ENCODE data around the gene TMED9.
"Not testable (repeated sequence)": the region's sequence is repeated elsewhere in the genome, so short reads cannot be mapped to it uniquely, and the experiment has no call there.

TMED9 gene

DNA sequence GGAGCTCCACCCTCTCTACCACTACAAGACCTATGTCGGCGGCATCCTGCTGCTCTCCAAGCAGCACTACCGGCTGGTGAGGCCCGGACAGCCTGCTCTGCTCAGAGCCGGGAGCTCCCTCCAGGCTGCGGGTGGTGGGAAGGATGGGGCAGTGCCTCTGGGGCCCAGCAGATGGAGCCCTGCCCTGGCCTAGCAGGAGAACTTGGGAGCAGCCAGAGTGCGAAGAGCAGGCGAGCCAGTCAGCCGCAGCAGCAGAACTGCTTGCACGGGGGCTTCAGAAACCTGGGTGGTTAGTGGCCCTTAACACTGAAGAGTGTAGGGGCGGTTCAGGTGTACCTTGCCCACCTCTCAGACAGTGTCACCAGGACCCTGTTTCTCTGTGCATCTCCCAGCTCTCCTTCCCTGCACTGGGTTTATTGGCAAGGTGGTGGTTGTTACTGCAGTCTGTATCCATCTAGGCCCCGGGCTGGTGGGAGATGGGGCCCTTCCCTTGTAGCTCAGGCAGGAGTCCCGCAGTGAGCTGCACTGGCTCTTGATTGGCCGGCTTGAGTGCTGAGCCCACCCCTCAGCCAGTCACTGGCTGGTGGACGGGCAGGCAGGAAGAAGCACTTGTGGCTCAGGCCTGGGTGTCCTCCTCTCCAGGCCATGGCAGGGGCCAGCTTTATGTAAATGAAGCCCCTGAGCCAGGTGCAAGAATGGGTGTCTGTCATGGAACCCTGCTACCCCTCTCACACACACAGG, 15.6 kb downstream of the TMED9 start:
- DNase-seq, result peak; percentile 74

DNA sequence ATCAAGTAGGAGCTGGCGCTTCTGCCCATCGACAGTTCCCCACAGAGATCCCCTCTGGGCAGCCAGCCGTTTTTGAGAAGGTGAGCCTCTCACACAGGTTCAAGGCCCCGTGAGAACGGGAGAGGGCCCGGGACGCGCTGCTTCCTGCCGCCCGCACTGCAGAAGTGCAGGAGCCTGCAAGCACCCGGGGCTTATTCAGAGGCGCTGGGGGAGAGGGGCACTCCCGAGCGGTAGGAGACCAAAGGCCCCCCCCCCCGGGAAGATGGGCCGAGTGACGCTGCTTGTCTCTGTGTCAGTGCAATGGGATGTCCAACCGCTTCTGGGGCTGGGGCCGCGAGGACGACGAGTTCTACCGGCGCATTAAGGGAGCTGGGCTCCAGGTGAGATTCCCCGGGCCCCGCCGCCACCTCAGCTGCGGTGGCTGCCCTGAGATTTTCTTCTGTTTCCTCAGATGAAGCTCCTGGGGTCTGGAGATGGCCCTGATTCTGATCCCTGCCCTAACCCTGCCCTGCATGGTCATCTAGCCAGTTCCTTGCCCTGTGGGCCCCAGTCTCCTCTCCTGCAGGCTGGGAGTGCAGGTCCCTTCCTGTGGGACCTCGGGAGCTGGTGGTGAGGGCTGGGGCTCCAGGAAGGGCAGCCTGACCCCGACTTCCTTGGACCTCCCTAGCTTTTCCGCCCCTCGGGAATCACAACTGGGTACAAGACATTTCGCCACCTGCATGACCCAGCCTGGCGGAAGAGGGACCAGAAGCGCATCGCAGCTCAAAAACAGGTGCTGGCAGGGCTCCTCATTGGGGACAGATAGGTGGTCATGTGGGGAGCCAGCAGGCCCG, 16.5 kb downstream of the TMED9 start:
- DNase-seq, result no peak

DNA sequence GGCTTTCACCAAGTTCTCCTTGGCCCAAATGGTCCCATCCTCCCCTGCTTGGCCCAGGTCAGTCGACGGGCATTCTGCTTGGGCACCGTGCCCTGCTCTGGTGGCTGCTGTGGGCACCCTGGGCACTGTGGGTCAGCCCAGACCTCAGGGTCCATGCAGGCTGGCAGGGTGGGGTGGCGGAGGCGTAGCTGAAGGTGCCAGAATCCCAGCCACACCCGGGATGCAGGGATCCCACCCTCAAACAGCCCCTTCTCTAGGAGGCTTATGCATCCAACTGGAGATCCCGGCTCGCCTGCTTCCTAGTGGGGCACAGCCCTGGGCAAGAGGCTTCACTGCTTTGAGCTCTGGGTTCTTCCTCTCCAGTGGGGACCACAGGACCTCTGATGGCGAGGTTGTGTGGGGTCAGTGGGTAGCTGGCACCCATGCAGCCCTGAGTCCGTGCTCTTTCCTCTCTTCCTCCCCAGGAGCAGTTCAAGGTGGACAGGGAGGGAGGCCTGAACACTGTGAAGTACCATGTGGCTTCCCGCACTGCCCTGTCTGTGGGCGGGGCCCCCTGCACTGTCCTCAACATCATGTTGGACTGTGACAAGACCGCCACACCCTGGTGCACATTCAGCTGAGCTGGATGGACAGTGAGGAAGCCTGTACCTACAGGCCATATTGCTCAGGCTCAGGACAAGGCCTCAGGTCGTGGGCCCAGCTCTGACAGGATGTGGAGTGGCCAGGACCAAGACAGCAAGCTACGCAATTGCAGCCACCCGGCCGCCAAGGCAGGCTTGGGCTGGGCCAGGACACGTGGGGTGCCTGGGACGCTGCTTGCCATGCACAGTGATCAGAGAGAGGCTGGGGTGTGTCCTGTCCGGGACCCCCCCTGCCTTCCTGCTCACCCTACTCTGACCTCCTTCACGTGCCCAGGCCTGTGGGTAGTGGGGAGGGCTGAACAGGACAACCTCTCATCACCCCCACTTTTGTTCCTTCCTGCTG, 17.4 kb downstream of the TMED9 start:
- DNase-seq, result no peak

DNA sequence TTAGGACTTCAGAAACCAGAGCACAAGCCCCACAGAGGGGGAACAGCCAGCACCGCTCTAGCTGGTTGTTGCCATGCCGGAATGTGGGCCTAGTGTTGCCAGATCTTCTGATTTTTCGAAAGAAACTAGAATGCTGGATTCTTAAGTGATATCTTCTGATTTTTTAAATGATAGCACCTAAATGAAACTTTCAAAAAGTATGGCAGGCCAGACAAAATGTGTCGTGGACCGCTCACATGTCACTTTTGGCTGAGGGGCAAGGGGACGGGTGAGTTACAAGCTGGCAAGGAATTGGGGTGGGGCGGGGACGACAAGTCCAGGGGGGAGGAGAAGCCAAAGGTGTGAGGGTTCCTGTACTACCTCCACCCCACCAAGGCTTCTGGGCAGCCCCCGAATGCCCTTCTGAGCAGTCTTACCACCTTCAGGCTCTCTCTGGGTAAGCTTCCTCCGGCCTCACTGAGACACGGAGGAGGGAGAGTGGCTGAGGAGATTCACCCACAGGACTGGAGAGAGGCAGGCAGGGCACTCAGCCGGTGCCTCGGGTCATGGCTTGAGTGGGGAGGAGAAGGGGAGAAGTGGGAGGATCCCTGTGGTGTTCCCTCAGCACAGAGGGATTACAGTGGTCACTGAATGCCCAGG, 18.2 kb downstream of the TMED9 start:
- DNase-seq, result no peak

DNA sequence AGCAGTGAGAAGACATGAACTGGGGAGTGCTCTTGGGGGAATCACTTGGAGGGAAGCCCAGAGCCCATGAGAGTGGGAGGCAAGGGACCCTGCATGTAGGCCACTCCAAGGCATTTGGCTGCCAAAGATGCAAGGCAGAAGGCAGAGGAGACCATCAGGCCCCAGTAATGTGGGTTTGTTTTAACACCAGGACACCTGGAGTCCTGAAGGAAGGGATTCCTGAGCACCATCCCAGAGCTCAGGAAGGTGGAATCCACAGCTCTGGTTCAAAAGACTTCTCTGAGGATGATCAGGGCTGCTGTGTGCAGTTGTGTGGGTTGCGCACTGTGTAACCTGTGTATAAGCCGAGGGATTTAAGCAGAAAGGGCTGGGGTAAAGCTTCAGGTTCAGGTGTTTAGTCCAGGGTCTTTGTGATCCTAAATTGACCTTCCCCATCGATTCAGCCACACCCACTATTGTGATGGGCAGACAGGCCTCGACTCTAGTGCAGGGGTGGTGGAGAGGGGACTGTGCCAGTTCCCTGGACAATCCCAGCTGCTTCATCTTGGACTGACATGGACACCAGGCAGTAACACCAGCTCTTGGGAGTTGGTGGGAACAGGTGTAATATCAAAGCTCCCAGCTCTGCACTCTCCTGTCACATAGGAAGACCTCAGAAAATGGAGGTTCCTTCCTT, 18.9 kb downstream of the TMED9 start:
- DNase-seq, result no peak

DNA sequence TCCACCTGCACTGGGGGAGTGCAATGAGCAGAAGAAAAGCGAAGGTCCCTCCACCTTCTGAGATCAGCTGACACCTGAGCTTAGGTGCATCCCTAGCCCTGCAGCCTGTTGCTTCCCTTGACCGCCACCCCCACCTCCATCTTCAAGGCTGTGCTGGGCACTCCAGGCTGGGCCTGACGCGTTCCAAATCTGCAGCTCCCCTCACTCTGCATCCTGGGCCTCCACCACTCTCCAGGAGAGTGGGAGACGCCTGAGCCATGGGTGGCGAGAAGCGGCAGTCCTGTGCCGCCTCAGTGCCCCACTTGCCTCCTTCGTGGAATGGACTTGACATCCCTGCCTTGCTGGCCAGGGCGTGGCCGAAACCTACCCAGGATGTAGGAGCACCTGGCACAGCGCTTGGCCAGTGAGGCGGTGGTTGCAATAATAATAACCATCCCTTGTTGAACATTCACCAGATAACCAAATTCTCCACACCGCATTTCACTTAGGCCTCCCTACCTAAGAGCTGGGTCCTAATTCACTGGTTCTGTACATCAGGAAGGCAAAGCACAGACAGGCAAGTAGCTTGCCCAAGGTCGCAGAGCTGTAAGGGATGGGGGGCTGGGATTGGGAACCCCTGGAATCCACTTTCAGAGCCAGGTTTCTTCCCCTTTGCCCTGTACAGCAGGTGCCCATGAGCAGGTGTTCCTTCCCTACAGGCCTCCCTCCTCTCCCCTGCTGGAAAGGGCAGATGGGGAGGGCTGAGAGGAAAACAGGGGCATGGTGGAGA, 19.6 kb downstream of the TMED9 start:
- DNase-seq, result no peak

DNA sequence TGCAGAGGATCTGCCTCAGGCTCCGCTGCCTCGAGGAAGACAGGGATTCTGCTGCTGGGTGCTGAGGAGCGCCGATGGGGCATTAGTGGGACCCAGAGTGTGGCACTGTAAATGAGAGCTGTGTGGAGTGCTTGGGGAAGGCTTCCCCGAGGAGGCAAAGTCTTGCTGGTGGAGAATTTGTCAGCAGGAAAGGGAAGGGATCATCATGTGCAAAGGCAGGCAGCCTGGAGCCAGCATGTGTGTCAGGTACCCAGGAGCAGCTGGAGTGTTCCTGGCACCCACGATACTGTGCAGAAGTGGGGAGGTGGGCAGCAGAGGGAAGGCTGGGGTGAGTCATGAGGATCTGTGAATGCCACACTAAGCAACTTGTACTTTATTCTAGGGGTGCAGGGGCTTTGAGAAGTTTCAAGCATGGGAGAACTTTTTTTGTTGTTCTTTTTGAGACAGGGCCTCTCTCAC, 20.2 kb downstream of the TMED9 start:
- no peak for DNase-seq

DNA sequence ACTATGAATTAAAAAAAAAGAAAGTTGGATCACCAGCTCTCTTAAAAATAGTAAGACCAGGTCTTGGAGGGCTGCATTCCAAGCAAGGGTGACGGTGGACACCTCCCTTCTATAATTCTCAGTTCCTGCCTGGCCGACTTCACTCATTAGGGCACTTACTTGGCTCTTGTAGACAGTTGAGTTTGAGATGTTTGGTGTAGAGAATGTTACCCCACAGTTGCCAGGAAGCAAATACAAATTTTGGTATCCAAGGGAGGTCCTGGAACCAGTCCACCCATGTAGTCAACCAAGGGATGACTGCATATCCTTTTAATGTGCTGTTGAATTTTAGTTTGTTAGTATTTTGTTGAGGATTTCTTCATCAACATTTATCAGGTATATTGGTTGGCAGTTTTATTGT, 28.6 kb downstream of the TMED9 start:
- no peak for DNase-seq

DNA sequence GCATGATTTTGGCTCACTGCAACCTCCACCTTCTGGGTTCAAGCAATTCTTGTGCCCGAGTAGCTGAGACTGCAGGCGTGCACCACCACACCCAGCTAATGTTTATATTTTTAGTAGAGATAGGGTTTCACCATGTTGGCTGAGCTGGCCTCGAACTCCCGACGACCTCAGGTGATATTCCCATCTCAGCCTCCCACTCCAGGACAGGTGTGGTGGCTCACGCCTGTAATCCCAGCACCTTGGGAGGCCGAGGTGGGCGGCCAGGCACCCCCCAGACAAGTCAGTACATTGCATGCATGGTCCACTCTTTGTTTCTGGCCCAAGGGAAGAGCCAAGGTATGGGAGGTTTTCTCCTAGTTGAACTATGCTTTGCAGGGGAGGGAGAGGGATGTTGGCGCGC, 32.2 kb downstream of the TMED9 start:
- not testable (repeated sequence) for DNase-seq

DNA sequence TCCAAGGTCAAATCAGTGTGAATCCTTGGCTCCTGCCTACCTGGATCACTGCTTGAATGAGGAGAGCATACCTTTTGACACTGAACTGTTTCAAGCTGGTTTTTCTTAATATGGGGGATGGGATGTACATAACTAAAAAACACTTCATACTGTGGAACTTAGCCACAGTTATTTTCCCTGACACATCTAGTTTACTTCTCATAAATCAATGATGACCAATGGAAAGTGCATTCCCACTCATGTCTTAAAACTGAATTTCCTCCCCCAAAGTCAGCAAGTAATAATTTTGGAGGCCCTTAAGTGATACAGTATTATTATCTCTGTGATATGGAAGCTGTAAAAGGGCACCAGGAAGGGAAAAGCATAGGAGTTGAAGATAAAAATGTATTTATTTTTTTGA, 38.2 kb downstream of the TMED9 start:
- DNase-seq, result not testable (repeated sequence)

DNA sequence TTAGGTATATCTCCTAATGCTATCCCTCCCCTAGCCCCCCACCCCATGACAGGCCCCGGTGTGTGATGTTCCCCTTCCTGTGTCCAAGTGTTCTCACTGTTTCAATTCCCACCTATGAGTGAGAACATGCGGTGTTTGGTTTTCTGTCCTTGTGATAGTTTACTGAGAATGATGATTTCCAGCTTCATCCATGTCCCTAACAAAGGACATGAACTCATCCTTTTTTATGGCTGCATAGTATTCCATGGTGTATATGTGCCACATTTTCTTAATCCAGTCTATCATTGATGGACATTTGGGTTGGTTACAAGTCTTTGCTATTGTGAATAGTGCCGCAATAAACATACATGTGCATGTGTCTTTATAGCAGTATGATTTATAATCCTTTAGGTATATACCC, 42.9 kb downstream of the TMED9 start:
- not testable (repeated sequence) for DNase-seq

DNA sequence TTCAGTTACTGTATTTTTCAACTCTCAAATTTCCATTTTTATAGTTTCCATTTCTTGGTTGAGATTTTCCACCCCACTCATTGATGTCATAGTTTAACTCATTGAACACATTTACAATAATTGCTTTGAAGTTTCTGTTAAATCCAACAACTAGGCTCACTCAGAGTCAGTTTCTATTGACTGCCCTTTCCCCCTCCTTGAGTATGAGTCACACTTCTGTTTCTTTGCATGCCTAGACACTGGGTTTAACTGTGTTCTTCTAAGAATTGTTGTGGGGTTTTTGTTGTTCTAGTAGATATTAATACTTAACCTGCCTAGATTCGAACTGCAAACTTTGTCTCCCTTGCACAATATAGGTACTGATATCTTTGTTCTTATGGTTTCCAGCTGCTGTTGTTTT, 53.5 kb downstream of the TMED9 start:
- not testable (repeated sequence) for DNase-seq

Measured in stimulated activated CD4-positive, alpha-beta T cell treated with anti-CD3 and anti-CD28 coated beads, Interleukin-1b, Interleukin-23, amount 100 ng/mL, for 48 hours (primary cell).